GM20431 (cell line): ENCODE results near the gene WDR33.
"Not testable (repeated sequence)": the region's sequence is repeated elsewhere in the genome, so short reads cannot be mapped to it uniquely, and the experiment has no call there.

Experiments used
- in situ Hi-C: fragments of 300-500 bp; cut with MseI, MboI; formaldehyde crosslinking; loops from one replicate; pipeline ENCODE4 v1.15.0; 2020; ENCODE audit warnings: low sequenced_read_pairs; ENCODE audit not compliant: unreplicated experiment

The WDR33 gene

DNA sequence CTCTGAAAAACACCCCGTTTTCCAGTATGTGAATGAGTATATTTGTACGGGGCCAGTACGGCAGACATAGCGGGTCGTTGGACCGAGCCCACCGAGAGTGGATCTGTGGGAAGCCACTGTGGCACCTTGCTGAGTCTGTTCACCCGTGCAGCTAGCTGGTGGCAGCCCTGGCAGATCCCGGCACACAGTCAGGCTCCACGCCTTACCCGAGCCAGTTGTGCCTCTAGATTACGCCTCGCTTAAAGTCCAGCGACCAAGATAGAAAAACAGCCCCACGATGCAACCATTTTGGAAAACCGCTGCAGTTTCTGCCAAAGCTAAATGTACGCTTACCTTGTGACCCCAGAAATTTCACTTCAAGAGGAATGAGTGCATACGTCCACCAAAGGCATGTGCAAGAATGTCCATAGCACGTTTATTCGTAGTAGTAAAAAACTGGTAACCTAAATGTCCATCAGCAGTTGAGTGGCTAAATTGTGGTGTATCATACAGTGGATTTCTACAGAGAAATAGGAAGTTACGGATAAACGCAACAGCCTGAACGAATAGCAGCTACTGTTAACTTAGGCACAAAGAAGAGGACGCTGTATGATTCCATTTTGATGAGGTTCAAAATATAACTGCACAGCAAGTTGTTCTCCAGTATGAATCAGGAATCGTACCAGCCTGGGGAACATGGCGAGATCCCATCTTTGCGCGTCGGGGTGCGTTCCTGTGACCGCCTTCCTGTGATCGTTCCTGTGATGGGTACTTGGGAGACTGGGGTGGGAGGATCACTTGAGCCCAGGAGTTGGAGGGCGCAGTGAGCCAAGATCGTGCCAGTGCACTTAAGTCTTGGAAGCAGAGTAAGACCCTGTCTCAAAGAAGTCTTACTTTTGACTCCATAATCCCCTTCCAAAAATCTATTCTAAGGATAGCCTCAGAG lies 688 bp upstream of the WDR33 start:
- in situ Hi-C loops, result no loop called here

DNA sequence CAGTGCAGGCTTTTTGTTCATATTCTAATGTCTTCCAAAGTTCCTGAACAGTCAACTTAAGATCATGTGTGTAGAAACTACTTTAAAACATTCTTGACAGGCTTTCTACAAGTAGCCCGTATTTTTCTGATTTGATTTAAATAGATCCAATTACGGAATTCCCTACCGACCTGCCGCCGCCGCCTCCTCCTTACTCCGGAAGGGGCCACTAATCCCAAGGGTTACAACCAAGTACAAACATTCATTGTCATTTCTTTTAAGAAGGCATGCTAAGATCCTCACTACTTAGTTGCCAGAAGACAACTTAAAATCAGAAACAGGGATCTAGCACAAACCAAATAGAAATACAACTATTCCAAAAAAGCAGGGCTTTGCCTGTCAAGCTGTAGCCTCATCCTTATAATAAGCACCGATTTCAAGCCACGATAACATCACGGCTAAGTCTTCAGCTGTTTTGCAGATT lies 784 bp downstream of the WDR33 start:
- in situ Hi-C loops, result no loop called here

DNA sequence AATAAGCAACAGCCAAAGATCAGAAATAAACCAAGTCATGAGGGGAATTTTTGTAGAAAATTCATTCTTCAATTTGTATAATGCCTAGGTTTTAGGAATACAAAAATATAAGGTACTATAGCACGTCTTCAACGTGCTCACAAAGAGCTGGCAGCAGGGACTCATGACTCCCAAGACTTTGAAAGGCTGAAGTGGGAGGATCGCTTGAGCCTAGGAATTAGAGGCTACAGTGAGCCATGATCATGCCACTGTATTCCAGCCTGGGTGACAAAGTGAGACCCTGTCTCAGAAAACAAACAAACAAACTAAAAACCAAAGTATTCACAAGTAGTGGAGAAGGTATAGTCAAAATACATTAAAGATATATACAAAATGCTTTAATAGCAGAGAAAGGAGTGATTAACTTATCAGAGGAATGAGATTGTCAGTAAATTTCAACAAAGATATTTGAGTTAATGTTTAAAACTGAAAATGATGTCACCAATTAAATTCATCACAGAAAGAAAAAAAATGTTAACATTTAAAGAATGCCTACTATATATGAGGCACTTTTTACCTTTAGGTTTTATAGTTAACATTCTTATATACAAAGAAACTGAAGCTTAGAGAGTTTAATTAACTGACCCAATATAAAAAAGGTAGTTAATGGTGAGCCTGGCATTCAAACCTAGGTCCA lies 3.2 kb downstream of the WDR33 start:
- in situ Hi-C loops, result no loop called here

DNA sequence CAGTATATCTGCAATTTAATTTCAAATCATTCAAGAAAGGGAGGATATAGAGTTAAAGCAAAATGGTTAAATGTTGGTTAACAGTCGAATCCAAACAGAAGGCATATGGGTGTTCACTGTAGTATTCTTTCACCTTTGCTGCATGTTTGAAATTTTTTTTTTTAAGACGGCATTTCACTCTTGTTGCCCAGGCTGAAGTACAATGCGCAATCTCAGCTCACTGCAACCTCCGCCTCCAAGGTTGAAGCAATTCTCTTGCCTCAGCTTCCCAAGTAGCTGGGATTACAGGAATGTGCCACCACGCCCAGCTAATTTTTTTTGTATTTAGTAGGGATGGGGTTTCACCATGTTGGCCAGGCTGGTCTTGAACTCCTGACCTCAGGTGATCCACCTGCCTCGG lies 4.1 kb downstream of the WDR33 start:
- in situ Hi-C loops, result not testable (repeated sequence)

DNA sequence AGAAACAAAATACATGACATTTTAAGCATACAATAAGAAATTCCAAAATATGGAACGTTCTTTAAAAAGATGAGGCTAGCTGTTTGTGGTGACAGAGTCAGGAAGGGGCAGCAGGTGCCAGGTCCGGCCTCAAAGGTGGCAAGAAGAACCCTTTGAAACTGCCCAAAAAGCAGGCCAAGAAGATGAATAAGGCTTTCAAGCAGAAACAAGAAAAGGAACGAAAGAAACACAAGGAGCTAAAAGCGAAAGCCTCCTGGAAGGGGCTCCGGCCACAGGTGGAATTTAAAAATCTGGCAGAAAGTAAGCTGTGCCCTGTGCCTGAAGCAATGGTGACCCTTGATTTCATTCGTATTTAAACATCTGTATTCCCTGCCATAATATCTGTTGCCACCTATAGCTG lies 5.5 kb downstream of the WDR33 start:
- in situ Hi-C loops, result no loop called here

DNA sequence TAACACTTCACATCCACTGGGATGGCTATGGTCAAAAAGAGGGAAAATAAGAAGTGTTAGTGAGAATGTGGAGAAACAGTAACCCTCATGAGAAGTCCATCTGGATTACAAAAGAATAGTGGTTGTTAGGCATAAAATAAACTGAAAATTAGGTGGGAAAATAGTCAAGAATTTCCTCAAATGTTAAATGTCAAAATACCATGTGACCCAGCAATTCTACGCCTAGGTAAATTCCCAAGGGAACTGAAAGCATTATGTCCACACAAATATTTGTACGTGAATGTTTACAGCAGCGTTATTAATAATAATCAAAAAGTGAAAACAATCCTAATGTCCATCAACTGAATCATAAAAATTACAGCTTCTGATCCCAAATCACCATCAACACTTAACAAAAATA lies 11.0 kb downstream of the WDR33 start:
- in situ Hi-C loops, result no loop called here

DNA sequence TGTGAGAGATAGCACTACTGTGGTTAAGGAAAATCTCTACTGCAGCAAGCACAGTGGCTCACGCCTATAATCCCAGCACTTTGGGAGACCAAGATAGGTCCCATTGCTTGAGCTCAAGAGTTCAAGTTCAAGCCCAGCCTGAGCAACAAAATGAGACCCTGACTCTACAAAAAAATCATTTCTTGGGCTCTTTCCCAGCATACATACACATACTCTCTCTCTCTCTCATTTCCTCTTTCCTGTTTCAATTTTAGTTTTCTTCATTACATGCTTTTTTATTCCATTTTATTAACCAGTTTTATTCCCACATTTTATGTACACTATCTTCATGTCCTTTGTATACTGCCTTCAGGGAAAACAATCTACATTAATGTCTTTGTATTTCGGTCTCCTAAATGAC lies 14.6 kb downstream of the WDR33 start:
- in situ Hi-C loops, result no loop called here

DNA sequence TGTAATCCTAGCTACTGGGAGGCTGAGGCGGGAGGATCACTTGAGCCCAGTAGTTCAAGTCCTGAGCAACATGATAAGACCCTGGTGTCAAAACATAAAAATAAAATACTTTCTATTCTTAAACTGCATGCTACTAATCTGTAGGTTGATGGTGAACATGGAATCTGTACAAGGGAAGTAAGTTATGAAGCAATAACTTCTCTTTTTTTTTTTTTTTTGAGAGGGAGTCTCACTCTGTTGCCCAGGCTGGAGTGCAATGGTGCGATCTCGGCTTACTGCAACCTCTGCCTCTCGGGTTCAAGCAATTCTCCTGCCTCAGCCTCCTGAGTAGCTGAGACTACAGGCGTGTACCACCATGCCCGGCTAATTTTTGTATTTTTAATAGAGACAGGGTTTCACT lies 16.1 kb downstream of the WDR33 start:
- in situ Hi-C loops, result not testable (repeated sequence)

DNA sequence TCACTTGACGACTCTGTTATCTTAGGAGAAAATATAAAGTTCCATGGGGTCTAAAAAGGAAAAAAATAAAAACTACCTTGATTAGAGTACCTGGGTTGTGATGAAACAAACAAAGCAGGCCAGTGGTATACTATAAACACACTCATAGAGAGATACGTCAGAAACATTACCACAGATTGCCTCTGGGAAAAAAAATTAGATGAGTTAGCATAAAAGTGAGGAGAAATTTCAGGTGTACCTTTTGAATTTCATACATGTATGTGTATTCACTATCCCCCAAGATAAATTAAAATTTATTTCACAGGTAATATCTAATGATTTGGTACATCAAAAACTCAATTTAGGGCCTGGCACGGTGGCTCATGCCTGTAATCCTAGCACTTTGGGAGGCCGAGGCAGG lies 18.2 kb downstream of the WDR33 start:
- in situ Hi-C loops, result no loop called here

DNA sequence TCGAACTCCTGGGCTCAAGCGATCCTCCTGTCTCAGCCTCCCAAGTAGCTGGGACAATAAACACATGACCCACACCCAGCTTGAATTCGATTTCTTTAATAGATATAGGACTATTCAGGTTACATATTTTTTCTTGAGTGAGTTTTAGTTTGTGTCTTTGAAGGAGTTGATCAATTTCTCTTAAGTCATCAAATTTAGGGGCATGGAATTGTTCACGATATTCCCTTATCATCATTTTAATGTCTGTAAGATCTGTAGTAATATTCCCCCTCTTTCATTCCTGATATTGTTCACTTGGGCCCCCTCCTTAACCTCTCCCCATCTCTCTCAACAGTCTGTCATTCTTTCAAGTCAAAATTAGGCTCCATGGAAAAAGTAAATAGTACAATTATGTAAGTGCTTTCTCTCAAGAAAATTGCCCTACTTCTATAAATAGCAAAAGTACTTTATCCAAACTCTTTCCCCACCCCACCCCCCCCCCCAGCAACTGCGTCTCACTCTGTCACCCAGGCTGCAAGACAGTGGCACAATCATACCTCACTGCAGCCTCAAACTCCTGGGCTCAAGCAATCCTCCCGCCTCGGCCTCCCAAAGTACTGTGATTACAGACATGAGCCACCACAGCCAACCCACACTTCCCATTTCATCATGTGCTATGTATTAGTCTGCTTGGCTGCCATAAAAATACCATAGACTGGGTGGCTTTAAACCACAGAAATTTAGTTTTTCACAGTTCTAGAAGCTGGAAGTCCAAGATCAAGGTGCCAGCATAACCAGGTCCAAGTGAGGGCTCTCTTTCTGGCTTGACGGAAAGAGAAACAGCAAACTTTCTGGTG lies 20.1 kb downstream of the WDR33 start:
- in situ Hi-C loops, result no loop called here

DNA sequence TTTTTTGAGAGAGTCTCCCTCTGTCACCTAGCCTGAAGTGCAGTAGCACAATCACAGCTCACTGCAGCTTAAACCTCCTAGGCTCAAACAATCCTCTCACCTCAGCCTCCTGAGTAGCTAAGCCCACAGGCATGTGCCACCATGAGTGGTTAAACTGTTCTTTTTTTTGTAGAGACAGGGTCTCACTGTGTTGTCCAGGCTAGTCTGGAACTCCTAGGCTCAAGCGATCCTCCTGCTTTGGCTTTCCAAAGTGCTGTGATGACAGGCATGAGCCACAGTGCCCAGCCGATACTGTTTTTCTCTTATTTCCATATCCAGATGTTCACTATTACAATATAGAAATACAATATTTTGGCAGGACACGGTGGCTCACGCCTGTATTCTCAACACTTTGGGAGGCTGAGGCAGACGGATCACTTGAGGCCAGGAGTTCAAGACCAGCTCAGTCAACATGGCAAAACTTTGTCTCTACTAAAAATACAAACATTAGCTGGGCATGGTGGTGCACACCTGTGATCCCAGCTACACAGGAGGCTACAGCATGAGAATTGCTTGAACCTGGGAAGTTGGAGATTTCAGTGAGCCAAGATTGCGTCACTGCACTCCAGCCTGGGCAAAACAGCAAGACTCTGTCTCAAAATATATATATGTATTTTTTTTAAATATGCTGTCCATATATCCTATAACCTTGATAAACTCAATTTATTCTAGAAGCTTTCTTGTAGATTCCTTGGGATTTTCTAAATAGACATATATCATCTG lies 24.7 kb downstream of the WDR33 start:
- in situ Hi-C loops, result no loop called here

DNA sequence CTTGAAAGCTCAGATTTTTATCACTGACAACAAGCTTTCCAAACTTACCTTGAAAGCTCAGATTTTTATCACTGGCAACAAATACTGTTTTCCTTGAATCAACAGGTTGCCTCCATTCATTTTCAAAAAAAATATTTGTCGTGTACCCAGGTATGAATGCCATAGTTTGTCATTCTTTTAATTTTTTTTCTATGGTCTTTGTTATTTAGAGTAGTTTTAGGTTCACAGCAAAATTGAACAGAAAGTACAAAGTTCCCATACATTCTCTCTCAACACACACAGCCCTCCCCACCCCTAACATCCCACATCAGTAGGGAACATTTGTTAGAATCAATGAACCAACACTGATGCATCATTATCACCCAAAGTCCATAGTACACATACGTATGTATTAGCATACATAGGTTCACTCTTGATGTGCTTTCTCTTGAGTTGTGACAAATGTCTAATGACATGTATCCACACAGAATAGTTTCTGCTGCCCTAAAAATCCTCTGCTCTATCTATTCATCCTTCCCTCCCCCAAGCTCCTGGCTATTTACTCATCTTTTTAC lies 25.9 kb downstream of the WDR33 start:
- in situ Hi-C loops, result no loop called here

DNA sequence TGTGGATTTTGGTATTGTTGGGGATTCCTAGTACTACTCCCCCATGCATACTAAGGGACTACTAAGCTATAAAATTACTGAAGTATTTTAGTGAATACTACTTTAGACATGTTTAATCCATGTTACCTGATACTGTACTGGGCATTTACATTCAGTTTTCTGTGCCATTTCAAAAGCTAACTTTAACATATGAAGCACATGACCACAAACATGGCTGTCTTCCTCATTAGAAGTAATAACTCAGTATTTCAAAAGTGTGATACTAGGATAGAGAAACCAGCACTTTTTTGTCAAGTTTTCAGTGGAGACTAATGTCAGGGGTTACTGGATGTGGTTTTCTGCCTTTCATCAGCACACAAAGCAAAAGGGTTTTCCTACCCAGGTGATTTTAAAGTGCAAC lies 27.9 kb downstream of the WDR33 start:
- in situ Hi-C loops, result no loop called here

DNA sequence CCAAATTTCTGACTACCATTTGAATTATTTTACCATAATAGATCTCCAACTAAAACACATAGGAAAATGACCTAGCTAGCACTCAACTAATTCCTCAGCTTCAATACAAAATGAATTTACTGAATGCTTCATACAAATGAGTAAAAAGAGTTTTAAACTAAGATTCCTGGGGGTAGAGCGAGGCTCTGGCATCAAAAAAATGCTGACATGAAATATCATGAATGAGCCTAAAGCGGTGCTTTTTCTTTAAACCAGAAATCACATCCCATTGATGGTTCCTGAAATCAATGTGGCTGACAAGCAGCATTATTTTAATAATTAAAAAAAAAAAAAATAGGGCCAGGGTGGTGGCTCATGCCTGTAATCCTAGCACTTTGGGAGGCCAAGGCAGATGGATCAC lies 32.1 kb downstream of the WDR33 start:
- in situ Hi-C loops, result no loop called here

DNA sequence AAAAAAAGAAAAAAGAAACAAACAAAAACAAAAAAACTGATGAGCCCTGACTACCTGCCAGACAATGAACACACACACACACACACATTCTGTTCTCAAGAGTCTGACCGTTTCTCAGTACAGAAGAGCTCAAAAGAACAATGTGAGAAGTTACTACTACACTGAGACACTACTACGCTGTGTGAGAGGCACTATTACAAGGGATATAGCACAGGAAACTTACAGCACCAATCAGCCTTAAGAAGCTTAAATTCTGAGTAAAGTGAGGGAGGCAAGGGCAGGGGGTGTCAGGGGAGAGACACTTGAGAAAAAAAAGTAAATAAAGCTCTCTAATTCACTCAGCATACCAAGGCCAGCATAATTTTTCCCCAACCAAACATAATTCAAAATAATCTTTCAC lies 32.5 kb downstream of the WDR33 start:
- in situ Hi-C loops, result no loop called here

DNA sequence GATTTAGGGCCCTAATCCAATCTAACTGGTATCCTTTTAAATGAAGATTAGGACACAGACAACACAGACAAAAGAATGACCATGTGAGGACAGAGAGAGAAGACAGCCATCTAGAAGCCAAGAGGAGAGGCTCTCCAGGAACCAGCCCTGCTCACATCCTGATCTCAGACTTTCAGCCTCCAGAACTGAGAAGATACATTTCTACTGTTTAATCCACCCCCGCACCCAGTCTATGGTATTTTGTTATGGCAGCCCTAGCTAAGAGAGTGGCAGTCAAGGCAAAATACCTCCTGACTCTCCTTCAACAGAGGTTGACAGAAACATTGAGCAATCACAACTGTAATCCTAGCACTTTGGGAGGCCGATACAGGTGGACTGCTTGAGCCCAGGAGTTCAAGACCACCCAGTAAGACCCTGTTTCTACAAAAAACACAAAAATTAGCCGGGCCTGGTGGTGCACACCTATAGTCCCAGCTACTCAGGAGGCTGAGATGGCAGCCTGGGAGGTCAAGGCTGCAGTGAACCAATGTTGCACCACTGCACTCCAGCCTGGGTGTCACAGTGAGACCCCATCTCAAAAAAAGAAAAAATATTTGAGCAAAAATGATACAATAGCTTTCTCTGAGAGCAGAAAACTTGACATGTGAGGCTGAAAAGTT lies 34.7 kb downstream of the WDR33 start:
- in situ Hi-C loops, result no loop called here

DNA sequence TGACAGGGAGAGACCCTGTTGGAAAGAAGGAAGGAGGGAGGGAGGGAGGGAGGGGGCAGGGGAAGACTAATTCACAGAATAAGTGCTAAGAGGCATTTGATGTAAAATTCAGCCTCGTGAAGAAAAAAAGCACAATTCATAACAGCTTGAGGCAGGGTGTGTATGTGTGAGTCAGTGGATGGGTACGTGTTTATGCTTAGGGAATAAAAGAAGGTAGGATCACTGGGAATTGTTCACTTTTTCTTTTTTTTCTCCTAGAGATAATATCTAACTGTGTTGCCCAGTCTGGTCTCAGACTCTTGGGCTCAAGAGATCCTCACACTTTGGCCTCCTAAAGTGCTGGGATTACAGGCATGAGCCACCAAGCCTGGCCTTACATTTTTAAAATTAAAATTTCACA lies 39.2 kb downstream of the WDR33 start:
- in situ Hi-C loops, result no loop called here

DNA sequence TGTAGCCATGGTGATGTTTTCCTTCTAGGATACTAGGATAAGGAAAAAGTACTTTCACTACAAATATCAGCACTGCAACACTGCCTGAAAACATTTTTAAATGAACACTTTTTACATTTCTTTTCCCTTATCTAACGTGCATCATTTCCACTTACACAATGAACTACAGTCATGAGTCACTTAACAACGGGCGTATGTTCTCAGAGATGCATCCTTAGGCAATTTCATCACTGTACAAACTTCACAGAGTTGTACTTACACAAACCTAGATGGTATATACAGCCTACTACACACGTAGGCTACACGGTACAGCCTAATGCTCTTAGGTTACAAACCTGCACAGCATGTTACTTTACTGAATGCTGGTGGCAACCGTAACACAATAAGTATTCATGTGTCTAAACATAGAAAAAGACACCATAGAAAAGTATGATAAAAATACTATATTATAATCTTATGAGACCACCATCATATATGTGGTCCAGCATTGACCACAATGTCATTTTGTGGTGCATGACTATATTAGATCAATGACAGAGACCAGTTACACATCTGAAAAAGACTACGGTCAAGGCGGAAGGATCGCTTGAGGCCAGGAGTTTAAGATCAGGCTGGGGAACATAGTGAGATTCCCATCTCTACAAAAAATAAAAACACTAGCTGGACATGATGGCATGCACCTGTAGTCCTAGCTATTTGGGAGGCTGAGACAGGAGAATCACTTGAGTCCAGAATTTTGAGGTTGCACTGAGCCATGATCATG lies 39.8 kb downstream of the WDR33 start:
- in situ Hi-C loops, result no loop called here
